NCI-H1048 (cell line): Measurements from ENCODE around the gene OR10K1.
"Not testable (repeated sequence)": the region's sequence is repeated elsewhere in the genome, so short reads cannot be mapped to it uniquely, and the experiment has no call there.

Experiments
- DNase-seq: peaks from one replicate; lab custom pipeline; 2025; lab: John Stamatoyannopoulos, UW

Gene OR10K1, protein sequence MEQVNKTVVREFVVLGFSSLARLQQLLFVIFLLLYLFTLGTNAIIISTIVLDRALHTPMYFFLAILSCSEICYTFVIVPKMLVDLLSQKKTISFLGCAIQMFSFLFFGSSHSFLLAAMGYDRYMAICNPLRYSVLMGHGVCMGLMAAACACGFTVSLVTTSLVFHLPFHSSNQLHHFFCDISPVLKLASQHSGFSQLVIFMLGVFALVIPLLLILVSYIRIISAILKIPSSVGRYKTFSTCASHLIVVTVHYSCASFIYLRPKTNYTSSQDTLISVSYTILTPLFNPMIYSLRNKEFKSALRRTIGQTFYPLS

DNA sequence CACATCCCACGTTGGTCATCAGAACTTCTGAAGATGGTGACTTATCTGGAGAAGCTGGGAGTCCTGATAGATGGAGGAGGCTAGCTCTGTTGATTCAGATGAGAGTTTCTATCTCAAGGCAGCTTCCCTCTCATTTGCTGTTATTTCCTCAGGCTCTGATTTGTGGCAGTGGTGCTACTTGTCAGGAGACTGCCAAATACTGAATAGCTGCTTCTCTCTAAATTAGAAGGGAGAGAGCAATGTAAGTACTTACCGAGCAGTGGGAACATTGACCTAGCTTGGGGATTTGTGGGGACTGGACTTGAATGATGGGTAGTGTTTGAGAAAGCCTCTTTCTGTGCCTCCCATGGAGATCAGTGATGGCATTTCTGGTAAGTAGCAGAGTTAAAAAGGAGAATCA lies at the start of gene OR10K1:
Gene OR10K1, plus strand, starts transcription at position 301 of the 400 bp plus-strand sequence. CDS start 3,728 bp downstream, outside the sequence.
- DNase-seq = no peak

DNA sequence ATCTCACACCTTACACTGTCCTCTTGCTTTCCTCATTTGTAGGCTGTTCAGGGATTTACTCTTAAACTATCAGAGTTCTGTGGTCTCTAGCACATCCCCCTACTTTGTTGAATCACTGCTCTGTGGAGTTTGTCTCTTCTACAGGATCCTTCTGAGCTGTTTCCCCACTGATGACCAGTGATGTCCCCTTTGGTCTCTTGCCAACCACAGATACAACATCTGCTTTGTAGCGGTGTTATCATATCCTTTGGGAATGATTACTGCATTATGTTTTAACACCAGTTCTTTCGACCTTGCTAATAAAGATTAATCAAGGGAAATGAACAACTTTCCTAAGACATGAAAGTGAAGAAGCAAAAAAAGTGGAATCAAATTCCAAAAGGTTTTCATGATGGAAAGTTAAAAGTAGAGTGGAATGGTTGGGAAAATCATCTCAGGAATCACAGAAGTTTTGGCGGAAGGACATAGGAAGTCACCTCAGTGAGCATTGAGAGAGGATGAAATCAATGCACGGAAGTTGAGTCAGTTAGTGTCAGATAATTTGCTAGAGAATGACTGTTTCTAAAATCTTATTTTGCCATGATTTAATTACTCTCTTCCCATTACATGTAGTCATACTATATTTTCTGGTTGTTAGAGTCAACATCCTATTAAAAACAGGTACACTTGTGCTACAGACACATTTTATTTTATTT lies 46.8 kb upstream of the OR10K1 start:
- DNase-seq = no peak

DNA sequence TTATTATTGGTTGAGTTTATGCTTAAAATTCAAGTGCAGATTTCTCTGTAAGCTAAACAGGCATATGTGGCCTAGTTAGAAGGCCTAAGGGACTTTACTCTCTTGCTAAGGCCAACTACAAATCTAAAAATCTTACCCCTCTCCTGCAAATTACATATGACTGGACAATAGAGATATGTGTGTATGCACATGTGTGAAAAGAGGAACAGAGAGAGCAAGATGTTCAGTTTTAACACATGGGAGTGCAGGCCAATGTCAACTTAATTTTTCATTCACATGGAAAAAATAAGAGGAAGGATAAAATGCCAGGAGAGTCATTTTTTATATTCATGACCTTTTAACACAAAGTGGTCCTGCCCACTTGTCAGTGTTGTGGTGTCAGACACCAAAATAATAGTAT lies 44.0 kb upstream of the OR10K1 start:
- DNase-seq = no peak

DNA sequence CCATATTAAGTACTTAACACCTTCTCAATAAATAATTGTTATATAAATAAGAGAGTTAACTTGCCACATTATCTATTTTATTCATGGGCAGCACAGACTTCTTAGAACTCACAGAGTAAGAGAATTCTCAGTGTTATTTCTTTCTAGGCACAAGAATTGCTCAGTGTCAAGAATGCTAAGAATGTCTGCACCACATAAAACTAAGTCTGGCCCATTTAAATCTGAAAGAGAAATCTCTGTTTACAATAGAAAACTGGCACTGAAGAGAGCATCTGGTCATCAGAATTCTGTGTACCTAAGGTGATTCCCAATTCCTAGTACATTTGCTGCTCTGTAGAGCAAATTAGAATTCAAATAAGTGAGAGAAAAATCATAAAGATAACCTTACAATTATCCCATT lies 39.4 kb upstream of the OR10K1 start:
- no peak for DNase-seq

DNA sequence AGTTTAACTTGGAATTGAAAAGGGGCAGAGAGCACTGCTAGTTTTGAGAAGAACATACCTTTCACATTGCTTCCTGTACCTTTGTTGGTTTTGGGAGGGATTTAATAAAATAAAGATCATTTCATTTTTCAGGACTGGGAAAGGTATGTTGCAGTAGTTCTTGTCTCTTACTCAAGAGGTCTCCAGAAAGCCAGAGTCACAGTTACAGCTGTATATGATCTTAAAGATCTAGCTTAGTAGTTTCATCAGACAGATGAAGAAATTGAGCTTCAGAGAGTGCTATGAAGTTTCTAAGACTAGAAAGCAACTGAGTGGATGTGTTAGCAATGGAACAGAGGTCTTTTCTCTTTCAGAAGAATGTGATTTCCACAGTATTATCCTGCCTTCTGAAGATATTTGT lies 36.6 kb upstream of the OR10K1 start:
- DNase-seq = no peak

DNA sequence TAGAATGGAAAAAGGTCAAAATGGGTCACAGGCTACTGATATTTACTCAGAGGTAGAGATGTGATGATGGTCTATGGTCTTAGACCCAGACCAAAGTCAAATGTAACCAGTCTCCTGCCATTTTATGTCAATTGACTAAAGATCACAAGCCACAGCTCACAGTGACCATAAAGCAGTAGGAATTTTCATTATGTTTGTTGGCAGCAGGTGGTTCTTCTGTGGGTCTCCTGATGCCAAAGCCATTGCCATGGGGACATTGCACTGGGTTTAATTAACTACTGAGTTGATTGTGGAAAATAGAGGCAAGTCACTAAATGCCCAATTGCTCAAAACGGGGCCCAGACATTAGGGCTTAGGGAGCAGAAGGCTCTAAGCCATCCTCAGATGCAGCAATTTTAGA lies 35.5 kb upstream of the OR10K1 start, which contains the start of gene OR10K2:
Gene OR10K2, minus strand, starts transcription at position 101 of the 400 bp plus-strand sequence. CDS start 5,371 bp downstream, outside the sequence.
- no peak for DNase-seq

DNA sequence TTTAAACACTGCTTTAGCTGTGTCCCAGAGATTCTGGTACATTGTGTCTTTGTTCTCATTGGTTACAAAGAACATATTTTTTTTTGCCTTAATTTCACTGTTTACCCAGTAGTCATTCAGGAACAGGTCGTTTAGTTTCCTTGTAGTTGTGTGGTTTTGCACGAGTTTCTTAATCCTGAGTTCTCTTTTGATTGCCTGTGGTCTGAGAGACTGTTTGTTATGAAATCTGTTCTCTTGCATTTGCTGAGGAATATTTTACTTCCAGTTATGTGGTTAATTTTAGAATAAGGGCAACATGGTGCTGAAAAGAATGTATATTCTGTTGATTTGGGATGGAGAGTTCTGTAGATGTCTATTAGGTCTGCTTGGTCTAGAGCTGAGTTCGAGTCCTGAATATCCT lies 31.5 kb upstream of the OR10K1 start:
- DNase-seq = not testable (repeated sequence)

DNA sequence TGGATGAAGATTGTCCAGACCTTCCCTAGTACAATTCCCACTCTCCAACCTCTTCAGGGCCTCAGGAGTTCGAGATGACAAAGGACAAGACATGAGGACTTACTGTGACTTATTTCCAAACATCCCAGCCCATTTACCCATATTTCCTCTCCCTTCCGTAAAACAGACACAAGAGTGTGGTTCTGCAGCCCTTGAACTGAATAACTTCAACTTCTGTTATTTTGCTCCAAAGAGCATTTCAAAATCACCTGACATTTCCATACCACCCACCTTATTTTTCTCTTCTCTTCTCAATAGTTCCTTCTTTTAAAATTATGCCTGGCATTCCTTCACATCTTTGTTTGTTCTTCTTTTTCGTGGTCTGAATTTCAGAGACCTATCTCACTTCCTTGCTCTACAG lies 26.9 kb upstream of the OR10K1 start:
- no peak for DNase-seq

DNA sequence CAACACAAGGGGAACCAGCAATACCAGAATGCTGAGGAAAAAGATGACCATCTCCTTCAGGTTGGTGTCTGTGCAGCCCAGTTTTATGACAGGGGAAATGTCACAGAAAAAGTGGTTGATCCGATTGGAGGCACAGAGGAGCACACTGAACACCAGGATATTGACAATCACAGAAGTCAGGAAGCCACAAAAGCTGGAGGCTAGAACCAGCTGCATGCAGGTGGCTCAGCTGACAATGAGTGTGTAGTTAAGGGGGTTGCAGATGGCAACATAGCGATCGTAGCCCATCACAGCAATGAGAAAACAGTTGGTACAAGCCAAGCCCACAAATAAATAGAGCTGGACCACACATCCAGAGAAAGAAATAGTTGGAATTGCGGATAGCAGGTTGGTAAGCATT lies 16.3 kb upstream of the OR10K1 start:
- no peak for DNase-seq

DNA sequence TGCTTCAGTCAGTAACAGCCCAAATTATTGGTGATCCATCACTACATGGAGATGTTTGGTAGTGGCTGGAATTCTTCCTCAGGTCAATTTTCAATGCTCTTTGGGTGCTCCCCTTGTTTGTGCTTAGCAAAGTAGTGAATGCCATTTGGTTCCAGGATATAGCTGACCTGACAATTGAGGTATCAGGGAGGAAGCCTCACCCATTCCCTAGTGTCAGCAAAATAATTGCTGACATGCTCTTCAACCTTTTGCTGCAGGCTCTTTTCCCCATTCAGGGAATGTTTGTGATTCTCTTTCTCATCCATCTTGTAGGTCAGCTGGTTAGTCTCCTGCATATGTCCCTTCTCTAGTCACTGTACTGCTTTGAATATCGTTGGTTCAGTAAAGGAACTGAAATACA lies 7.1 kb upstream of the OR10K1 start:
- DNase-seq = no peak

DNA sequence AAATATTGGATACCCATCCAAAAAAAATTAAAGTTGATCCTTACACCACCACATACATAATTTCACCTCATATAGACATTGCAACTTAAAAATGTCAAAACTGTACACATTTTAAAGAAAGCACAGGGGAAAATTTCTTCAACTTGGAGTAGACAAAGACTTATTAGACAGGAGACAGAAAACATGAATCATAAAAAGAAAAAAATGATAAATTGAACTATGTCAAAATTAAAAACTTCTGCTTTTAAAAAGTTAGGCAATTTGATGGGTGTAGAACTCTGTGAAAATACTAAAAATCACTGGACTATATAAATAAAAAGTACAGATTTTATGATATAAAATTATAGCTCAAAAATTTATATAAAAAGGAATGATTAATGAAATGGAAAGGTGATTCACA lies 4.4 kb upstream of the OR10K1 start:
- DNase-seq = no peak

DNA sequence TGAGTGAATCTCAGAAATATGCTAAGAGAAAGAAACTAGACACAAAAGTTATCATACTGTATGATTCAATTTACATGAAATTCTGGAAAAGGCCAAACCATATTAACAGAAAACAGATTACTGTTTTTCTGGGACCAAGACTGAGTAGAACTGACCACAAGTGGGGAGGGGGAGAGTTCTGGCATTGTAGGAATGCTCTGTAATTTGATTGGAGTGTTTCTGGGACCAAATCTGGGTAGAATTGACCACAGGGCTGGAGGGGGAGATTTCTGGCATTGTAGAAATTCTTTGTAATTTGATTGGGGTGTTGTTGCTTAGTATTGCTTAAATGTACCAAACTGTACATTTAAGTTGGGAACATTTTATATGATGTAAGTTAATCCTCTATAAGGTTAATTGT lies 3.4 kb upstream of the OR10K1 start:
- DNase-seq = no peak

DNA sequence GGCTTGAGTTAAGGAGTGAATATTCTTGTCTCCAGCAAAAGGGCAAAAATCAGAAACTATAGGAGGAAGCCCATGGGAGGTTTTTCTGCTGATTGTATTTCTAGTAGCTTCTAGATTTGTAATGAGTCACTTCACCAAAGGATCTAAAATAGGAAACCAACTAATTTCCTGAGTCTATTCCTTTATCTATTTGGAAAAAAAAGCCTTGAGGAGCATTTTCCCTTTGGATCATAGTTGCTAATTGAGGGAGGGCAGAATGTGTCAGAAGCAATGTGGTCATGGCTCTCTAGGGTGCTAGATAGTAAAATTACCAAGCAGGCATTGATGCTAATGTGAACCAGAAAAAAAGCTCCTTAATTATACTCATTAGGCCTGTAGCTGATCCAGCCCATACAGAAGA lies 10.3 kb downstream of the OR10K1 start, which contains the start of gene OR10R2:
Gene OR10R2, plus strand, starts transcription at position 301 of the 400 bp plus-strand sequence. CDS start 106 bp downstream, outside the sequence.
- no peak for DNase-seq

DNA sequence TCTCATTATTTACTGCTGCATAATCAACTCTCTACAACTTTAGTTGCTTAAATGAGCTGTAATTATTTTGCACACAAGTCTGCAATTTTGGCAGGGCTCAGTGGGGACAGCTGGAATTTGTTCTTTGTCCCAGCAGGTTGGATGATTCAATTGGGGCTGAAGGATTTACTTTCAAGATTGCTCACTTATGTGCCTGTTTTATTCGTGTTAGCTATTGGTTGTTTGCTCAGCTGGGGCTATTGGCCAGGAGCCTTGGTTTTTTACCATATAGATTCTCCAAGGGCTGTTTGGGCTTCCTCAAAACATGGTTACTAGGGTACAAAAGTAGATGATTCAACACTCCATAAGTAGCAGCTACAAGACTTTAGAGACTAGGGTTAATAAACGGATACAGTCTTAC lies 23.8 kb downstream of the OR10K1 start:
- DNase-seq = no peak

DNA sequence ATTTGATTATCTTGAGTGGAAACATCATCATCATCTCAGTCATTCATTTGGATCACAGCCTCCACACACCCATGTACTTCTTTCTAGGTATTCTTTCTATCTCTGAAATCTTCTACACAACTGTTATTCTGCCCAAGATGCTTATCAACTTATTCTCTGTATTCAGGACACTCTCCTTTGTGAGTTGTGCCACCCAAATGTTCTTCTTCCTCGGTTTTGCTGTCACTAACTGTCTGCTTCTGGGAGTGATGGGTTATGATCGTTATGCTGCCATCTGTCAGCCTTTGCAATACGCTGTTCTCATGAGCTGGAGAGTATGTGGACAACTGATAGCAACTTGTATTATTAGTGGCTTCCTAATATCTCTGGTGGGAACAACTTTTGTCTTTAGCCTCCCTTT lies 29.7 kb downstream of the OR10K1 start:
- no peak for DNase-seq

DNA sequence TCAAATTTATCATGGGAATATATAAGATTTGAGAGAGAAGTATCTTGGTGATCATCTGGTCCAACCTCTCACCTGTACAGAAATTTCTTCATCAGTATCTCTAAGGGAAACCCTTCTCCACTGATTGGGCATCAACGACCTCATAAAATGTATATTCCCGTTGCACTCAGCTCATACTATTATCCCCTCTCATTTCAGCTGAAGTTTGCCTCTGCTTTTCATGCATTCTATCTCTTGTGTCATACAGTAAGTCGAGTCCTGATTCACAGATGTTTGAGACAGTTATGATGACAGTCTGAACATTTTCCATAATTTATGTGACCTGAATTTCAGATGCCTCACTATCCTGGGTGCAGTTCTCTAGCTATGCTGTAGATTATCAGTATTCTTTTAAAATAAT lies 31.4 kb downstream of the OR10K1 start:
- DNase-seq = no peak

DNA sequence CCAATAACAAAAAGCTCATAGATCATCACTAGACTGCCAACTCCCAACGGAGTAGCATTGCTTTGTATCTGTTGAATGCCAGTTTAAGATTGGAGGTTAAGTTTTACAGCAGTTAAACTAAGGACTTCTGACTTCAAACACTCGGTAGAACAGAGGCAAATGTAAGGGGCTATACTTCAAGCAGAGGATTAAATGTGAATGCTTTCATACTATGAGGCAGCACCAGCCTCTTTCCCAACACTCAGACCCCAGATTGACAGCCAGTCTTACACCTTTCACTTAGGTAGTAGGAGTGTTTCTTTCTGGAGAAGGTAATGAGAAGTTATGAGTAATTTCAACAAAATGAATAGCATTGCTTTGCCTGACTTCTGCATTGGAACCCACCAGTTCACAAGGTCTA lies 33.2 kb downstream of the OR10K1 start:
- no peak for DNase-seq

DNA sequence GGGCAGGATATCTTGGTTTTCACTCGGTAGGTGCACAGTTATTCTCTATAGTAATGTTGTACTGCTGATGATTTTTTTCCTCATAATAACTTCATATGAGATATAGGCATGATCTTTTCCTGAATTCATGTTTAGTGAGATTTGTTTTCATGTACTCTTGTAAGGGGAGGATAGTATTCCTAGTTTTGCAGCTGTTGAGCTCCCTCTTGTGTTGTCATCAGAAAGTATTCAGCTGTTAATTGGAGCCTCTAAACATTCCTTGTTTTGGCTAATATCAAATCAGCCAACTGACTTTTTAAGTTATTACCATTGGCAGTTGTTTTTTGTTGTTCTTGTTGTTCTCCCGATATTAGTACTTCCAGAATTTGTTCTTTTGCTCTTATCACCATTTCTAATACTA lies 34.7 kb downstream of the OR10K1 start:
- no peak for DNase-seq

DNA sequence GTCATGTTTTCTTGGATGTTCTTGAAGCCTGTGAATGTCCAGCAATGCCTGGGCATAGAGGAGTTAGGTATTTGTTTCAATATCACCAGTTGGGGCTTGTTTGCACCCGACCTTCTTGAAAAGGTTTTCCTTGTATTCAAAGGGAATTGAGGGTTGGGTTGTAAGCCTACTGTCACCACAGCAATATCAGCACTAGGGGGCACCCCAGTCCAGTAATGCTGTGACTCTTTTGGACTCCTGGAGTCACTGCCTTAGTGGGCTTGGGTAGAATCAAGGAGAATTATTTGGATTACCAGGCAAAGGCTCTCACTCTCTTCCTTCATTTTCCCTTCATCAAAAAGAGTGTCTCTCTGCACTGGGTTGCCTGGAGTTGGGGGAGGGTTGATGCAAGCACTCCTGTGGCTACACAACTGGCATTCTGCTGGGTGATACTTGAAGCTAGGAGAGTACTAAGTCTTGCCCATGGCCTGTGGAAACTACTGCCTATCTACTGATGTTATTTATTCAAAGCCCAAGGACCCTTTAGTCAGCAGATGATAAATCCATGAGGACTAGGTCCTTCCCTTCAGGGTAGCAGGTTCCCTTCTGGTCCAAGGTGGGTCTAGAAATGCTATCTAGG lies 44.8 kb downstream of the OR10K1 start:
- DNase-seq = no peak

DNA sequence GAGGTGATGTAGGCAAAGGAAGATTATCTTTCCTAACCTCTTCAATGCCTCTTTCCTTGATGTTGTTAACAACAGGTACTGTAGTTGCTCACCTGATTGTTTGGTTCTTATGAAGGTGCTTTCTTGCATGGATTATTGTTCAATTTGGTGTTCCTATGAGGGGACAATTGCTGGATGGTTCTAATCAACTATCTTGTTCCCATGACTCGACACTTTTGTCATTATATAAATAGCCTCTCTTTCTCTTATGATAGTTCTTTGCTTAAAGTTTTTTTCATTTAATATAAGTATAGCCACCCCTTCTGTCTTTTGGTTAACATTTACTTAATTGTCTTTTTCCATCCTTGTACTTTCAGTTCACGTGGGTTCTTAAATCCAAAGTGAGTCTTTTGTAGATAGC lies 45.9 kb downstream of the OR10K1 start:
- DNase-seq = no peak

DNA sequence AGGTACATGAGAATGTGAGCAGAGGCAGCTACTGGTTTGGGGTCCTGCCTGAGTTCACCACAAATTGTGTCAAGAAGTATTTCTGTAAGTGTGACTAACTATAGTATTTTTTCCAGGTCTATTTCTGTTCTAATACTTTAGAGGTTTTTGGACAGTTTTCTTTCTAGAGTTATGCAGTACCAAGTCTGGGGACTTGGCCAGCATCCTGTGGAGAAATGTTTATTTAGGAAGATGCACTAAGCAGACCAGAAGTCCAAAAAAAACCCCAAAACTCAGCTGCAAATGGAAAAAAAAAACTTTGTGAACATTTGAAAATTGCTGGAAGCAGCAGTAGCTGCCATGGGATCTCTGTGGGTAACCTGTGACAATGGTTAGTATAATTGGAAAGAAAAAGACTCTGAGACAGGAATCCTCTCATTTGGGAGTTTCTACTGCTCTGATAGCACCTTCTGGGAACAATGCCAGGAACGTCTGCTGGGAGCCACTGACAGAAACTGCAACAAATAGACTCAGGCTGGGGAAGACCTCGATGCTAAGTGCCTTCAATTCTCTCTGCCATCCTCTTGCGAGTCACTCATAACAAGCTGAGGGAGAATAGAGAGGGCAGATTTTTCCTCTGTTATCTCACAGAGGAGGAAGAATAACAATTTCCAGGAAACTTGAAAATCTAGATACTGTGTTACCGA lies 48.0 kb downstream of the OR10K1 start:
- no peak for DNase-seq

DNA sequence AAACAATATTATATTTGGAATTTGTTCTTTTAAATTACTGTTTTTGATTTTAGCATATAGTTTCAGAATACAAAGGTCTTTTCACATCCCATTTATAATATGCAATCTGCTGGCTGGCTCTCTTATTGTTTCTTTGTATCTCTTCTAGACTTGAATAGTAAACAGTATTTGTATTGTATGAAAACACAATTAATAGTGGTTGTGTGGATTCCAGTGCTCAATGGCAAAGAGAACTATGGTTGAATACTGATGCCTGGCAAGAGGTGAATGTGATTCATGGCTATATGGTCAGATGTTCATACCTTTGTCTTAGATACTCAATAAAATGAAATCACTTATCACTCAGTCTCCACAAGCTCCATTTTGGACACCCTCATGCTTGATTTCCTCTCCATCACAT lies 55.3 kb downstream of the OR10K1 start:
- no peak for DNase-seq
